Peyer's patch (tissue), 4 donors: ENCODE measurements around the gene CNOT6L.

ENCODE experiments used
- POLR2A ChIP-seq, 2 donors: fragments of 450-650 bp; IDR thresholded peaks; one replicate each; pipeline ENCODE4 v1.5.1; 2017; ENCODE audit warnings: antibody characterized with exemption in 2 of 2, mild to moderate bottlenecking in 2 of 2, moderate library complexity in 2 of 2
- TF ChIP-seq, protein P1 (sequence below), 6 experiments: fragments of 450-650 bp in 4 of 6; fragments of 200-600 bp in 2 of 6; sonication (generic) in 1 of 6; IDR thresholded peaks; one replicate each; pipeline ENCODE4 v1.5.1; 2017 to 2019; ENCODE audit warnings: antibody characterized with exemption in 6 of 6, mild to moderate bottlenecking in 3 of 6, moderate library complexity in 1 of 6

GRCh38 chr4:77703666-77704065, 115.5 kb downstream of the CNOT6L start:
- no peak for TF ChIP-seq POLR2A (IDR thresholded peaks at IDR 0.05)
- TF ChIP-seq, protein P1, sequence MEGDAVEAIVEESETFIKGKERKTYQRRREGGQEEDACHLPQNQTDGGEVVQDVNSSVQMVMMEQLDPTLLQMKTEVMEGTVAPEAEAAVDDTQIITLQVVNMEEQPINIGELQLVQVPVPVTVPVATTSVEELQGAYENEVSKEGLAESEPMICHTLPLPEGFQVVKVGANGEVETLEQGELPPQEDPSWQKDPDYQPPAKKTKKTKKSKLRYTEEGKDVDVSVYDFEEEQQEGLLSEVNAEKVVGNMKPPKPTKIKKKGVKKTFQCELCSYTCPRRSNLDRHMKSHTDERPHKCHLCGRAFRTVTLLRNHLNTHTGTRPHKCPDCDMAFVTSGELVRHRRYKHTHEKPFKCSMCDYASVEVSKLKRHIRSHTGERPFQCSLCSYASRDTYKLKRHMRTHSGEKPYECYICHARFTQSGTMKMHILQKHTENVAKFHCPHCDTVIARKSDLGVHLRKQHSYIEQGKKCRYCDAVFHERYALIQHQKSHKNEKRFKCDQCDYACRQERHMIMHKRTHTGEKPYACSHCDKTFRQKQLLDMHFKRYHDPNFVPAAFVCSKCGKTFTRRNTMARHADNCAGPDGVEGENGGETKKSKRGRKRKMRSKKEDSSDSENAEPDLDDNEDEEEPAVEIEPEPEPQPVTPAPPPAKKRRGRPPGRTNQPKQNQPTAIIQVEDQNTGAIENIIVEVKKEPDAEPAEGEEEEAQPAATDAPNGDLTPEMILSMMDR (IDR thresholded peaks at IDR 0.05), result no peak
